Activated T-helper 2 cell treated with anti-CD3 and anti-CD28 coated beads, Interferon-gamma antibody, Interleukin-2, Interleukin-4, amounts not matched to agents 10 μg/mL and 5 μg/mL and 100 μg/mL, durations not matched to agents 14 hours and 24 hours and 36 hours (primary cell): Measurements from ENCODE around the gene MARF1. TPM values are rescaled to one million over a fixed set of nuclear protein-coding genes. Genes with fewer than 3 reads are reported as not detected.
A peak's percentile ranks its signal among the peaks of the same experiment; 100 is the strongest.
"Not testable (repeated sequence)": the region's sequence is repeated elsewhere in the genome, so short reads cannot be mapped to it uniquely, and the experiment has no call there.

Experiments
- DNase-seq: peaks from one replicate; pipeline ENCODE4 v3.0.0; 2021; ENCODE audit warnings: low spot score
- H3K27ac Mint-ChIP-seq: one replicate; pipeline ENCODE4 v1.8.0; 2021; ENCODE audit warnings: mixed read lengths
- H3K27me3 Mint-ChIP-seq: one replicate; pipeline ENCODE4 v1.8.0; 2021; ENCODE audit warnings: low read depth, mixed read lengths
- H3K36me3 Mint-ChIP-seq: one replicate; pipeline ENCODE4 v1.8.0; 2021; ENCODE audit warnings: low read depth, mixed read lengths
- H3K4me1 Mint-ChIP-seq: one replicate; pipeline ENCODE4 v1.8.0; 2021; ENCODE audit warnings: low read depth, mixed read lengths
- H3K4me3 Mint-ChIP-seq: one replicate; pipeline ENCODE4 v1.8.0; 2021; ENCODE audit warnings: low read depth, mild to moderate bottlenecking, moderate library complexity, mixed read lengths
- H3K9me3 Mint-ChIP-seq: one replicate; pipeline ENCODE4 v1.8.0; 2021; ENCODE audit warnings: mixed read lengths
- intact Hi-C: fragments of 100-400 bp; cut with micrococcal nuclease; formaldehyde crosslinking; loops from one replicate; pipeline ENCODE4 v1.15.1; 2023
- total RNA-seq: library from RNA; stranded (reverse); gene quantifications from 2 replicates; pipeline ENCODE4 v1.2.3, GENCODE V29; 2022

Gene MARF1
- total RNA-seq, 1 donor from 2014 or later: 49.9 TPM

DNA sequence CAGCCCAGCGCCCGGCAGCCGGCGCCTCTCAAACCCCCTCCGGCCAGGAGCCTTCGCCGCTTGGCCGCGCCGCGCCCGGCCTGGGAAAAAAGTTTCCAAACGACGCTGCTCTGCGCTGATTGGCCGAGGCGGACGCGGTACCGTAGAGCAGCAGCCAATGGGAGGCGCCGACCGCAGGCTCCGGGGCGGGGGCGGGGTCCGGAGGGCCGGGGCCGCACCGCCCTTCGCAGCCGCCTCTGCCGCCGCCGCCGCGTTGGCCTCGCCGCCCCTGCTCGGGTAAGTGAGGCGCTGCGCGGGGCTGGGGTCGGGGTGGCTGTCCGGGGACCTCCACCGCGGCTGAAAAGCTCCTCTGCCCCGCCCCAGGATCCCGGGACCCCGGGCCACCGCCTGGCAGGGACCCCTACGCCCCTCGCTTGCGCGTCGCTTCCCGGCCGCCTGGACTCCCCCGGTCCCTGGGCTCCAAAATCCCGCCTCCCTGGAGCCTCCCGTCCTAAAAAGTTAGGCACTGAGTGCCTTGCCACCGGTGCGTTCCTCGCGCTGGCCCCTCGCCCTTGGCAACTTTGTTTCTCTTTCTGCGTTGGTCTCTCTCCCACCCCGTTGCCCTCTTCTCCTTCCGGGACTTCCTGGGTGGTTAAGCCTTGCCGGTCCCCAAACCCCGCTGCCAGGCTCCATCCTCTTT, 7.2 kb upstream of the MARF1 start, which contains the start of gene NDE1:
Gene NDE1, plus strand, starts transcription at position 227 of the 679 bp plus-strand sequence. CDS start 14,534 bp downstream, outside the sequence.
- peaks cover 17% of the 10 kb centered on the region for H3K36me3 Mint-ChIP-seq
- H3K27ac Mint-ChIP-seq: peak within 1 kb of the TSS; percentile 99
- intact Hi-C loops: loop anchor here (1.0 to 2.0 kb wide), 3 partner anchors 8 to 59 kb away; no protein-coding TSS in a partner anchor
- H3K9me3 Mint-ChIP-seq: no peaks in the 10 kb centered on the region
- DNase-seq: peak; percentile 78
- H3K4me3 Mint-ChIP-seq: peak within 1 kb of the TSS; percentile 98
- no peaks in the 10 kb centered on the region for H3K27me3 Mint-ChIP-seq
- H3K4me1 Mint-ChIP-seq: peaks cover 16% of the 10 kb centered on the region

DNA sequence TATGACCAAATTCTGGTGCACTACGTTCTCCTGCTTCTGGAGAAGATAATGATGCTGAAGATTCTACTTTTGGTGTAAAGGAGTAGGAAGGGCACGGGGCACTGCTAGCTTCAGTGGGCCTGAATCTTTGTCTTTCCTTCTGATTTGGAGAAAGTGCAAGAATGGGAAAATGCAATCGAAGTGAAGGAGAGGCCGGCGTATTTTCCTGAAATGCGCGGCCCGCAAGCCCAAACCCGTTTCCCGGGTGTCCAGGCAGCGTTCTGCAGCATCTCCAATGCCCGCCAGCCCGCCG, 6.7 kb upstream of the MARF1 start:
- H3K9me3 Mint-ChIP-seq: no peaks in the 10 kb centered on the region
- H3K27me3 Mint-ChIP-seq: no peaks in the 10 kb centered on the region
- intact Hi-C loops: loop anchor here (1.0 to 2.0 kb wide), 3 partner anchors 7 to 59 kb away; no protein-coding TSS in a partner anchor
- H3K4me3 Mint-ChIP-seq: peak overlapping the region; percentile 78
- H3K36me3 Mint-ChIP-seq: peaks cover 14% of the 10 kb centered on the region
- no peak for DNase-seq
- peaks cover 16% of the 10 kb centered on the region for H3K4me1 Mint-ChIP-seq
- H3K27ac Mint-ChIP-seq: peak overlapping the region; percentile 78

GRCh38 chr16:15649311-15649710, 6.4 kb upstream of the MARF1 start:
- intact Hi-C loops, H3K27me3 Mint-ChIP-seq, H3K9me3 Mint-ChIP-seq, DNase-seq: not testable (repeated sequence)
- H3K36me3 Mint-ChIP-seq: peaks cover 14% of the 10 kb centered on the region
- H3K4me1 Mint-ChIP-seq: peaks cover 19% of the 10 kb centered on the region
- H3K4me3 Mint-ChIP-seq: peak overlapping the region; percentile 78
- peak overlapping the region; percentile 78 for H3K27ac Mint-ChIP-seq

GRCh38 chr16:15648135-15648730, 5.3 kb upstream of the MARF1 start:
- Mint-ChIP-seq H3K9me3 (no peaks in the 10 kb centered on the region), H3K36me3 (peaks cover 10% of the 10 kb centered on the region), H3K27me3 (no peaks in the 10 kb centered on the region), H3K27ac (no peak overlapping the region), H3K4me3 (no peak overlapping the region), H3K4me1 (peaks cover 24% of the 10 kb centered on the region)
- intact Hi-C loops: no loop called here
- no peak for DNase-seq

DNA sequence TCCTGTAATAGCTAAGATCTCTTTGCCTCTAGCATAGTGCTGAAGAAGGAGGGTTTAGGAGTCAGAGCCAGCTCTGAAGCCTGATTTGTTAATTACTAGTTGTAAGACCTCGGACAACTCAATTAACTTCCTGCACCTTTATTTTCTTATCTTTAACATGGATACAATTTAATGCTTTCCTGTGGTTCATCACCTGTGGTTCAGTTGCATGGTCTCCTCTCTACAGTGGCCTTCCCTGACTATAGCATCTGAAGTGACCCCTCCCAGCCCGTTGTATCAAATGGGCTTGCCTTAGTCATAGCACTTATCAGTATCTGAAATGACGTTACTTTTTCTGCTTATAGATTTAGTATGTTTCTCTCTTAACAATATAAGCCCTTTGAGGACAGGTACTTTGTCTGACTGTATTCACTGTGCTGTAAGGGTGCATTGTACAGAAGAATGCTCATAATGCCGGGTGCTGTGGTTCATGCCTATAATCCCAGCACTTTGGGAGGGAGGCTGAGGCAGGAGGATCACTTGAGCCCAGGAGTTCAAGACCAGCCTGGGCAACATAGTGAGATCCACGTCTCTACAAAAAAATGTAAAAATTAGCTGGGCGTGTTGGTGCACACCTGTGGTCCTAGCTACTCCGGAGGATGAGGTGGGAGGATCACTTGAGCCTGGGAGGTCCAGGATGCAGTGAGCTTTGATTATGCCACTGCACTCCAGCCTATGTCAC, 4.5 kb upstream of the MARF1 start:
- Mint-ChIP-seq H3K27me3 (no peaks in the 10 kb centered on the region), H3K27ac (no peak overlapping the region), H3K4me1 (peaks cover 20% of the 10 kb centered on the region), H3K4me3 (no peak overlapping the region), H3K36me3 (peaks cover 5% of the 10 kb centered on the region), H3K9me3 (no peaks in the 10 kb centered on the region)
- intact Hi-C loops: no loop called here
- DNase-seq: no peak

- H3K4me3 Mint-ChIP-seq, H3K36me3 Mint-ChIP-seq, H3K27me3 Mint-ChIP-seq, H3K9me3 Mint-ChIP-seq, intact Hi-C loops, H3K27ac Mint-ChIP-seq, DNase-seq: not testable (repeated sequence)
- H3K4me1 Mint-ChIP-seq: peaks cover 27% of the 10 kb centered on the region
Observed at GRCh38 chr16:15646557-15647293, 3.8 kb upstream of the MARF1 start.

- not testable (repeated sequence) for H3K4me3 Mint-ChIP-seq, H3K27ac Mint-ChIP-seq, DNase-seq, H3K36me3 Mint-ChIP-seq, H3K27me3 Mint-ChIP-seq, H3K9me3 Mint-ChIP-seq
- H3K4me1 Mint-ChIP-seq: peaks cover 34% of the 10 kb centered on the region
- intact Hi-C loops: loop anchor here (5.0 kb wide), 1 partner anchor 57 kb away; no protein-coding TSS in a partner anchor
Observed at GRCh38 chr16:15644962-15645465, 2.1 kb upstream of the MARF1 start.

DNA sequence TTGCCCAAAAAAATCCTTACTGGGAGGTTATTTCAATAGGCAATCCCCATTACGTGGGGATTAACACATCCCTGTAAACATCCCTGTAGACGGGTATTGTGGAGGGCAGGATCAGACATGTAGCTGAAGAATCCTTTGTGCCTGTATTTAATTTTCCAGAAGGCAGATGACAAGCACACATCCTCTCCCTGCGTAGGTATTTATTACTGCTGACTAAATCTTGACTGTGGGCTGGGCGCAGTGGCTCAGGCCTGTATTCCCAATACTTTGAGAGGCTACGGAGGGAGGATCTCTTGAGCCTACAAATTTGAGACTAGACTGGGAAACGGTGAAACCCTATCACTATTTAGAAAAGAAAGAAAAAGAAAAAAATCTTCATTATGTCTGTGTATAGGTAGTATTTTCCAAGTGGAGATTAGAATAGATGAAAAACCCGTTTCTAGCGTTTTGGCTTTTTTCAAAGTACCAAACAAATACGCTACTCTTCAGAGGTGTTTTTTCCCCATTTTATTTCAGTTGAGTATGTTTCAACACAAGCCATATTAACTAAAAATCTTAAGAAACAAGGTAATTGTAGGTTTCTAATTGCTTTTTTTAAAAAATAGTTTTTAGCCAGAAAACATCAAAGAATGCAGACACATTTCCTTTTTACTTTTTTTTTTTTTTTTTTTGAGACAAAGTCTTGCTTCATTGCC, 1.5 kb upstream of the MARF1 start:
- H3K9me3 Mint-ChIP-seq: no peaks in the 10 kb centered on the region
- DNase-seq: no peak
- H3K36me3 Mint-ChIP-seq: peaks cover 5% of the 10 kb centered on the region
- intact Hi-C loops: loop anchor here (5.0 kb wide), 1 partner anchor 58 kb away; no protein-coding TSS in a partner anchor
- no peaks in the 10 kb centered on the region for H3K27me3 Mint-ChIP-seq
- H3K4me3 Mint-ChIP-seq: peak overlapping the region; percentile 93
- peaks cover 35% of the 10 kb centered on the region for H3K4me1 Mint-ChIP-seq
- peak overlapping the region; percentile 98 for H3K27ac Mint-ChIP-seq

- intact Hi-C loops: loop anchor here (2.0 to 5.0 kb wide), 2 partner anchors 58 to 217 kb away; no protein-coding TSS in a partner anchor
- Mint-ChIP-seq H3K27ac (peak overlapping the region; percentile 98), H3K4me1 (peaks cover 37% of the 10 kb centered on the region), H3K9me3 (no peaks in the 10 kb centered on the region), H3K4me3 (peak overlapping the region; percentile 93), H3K27me3 (no peaks in the 10 kb centered on the region), H3K36me3 (peaks cover 9% of the 10 kb centered on the region)
- no peak for DNase-seq
Observed at GRCh38 chr16:15643946-15644250, 944 bp upstream of the MARF1 start.

GRCh38 chr16:15642557-15643047, 352 bp downstream of the MARF1 start:
- intact Hi-C loops: loop anchor here (1.0 to 5.0 kb wide), 4 partner anchors 8 to 216 kb away; partner anchors contain the start of gene NDE1
- H3K4me3 Mint-ChIP-seq: peak overlapping the region; percentile 93
- no peaks in the 10 kb centered on the region for H3K27me3 Mint-ChIP-seq
- H3K36me3 Mint-ChIP-seq: peaks cover 22% of the 10 kb centered on the region
- H3K27ac Mint-ChIP-seq: peak overlapping the region; percentile 98
- peak; percentile 68 for DNase-seq
- H3K4me1 Mint-ChIP-seq: peaks cover 43% of the 10 kb centered on the region
- H3K9me3 Mint-ChIP-seq: no peaks in the 10 kb centered on the region

- Mint-ChIP-seq H3K4me1 (peaks cover 50% of the 10 kb centered on the region), H3K27ac (peak overlapping the region; percentile 98), H3K27me3 (no peaks in the 10 kb centered on the region), H3K4me3 (peak overlapping the region; percentile 93), H3K9me3 (no peaks in the 10 kb centered on the region), H3K36me3 (peaks cover 28% of the 10 kb centered on the region)
- intact Hi-C loops: loop anchor here (1.0 to 5.0 kb wide), 4 partner anchors 8 to 215 kb away; partner anchors contain the start of gene NDE1
- DNase-seq: no peak
Observed at GRCh38 chr16:15641753-15642556, 999 bp downstream of the MARF1 start.
